CD8-positive, alpha-beta memory T cell (primary cell): Measurements from ENCODE around the gene DOCK1. TPM values are rescaled to one million over a fixed set of nuclear protein-coding genes. Genes with fewer than 3 reads are reported as not detected.

Experiments
- CTCF ChIA-PET: fragments of 350-600 bp; sonication (Branson Sonifier 250); formaldehyde crosslinking; loops from one replicate; lab custom pipeline; 2021; ENCODE audit warnings: antibody characterized with exemption; lab: Charles Lee
- POLR2A ChIA-PET: fragments of 350-600 bp; sonication (Branson Sonifier 250); formaldehyde crosslinking; loops from one replicate; lab custom pipeline; 2021; ENCODE audit warnings: antibody characterized with exemption; lab: Charles Lee
- DNase-seq, 5 donors: peaks; one replicate each; pipeline versions ENCODE4 v3.0.0 to v3.0.0-alpha.2; 2020 to 2022; ENCODE audit warnings: mixed read lengths in 1 of 5
- H3K27ac ChIP-seq: one replicate; pipeline ENCODE4 v1.7.0; 2013; ENCODE audit warnings: low read depth, mild to moderate bottlenecking, low read length, moderate library complexity
- H3K27me3 ChIP-seq: 2 replicates; pipeline ENCODE4 v1.7.0; 2013; ENCODE audit warnings: low read length, mild to moderate bottlenecking; ENCODE audit not compliant: insufficient read depth, poor library complexity, severe bottlenecking
- H3K36me3 ChIP-seq: 2 replicates; pipeline ENCODE4 v1.7.0; 2013; ENCODE audit warnings: mild to moderate bottlenecking, low read length, moderate library complexity; ENCODE audit not compliant: insufficient read depth
- H3K4me1 ChIP-seq: 2 replicates; pipeline ENCODE4 v1.7.0; 2013; ENCODE audit warnings: mild to moderate bottlenecking, low read length, moderate library complexity; ENCODE audit not compliant: insufficient read depth
- H3K4me3 ChIP-seq: 2 replicates; pipeline ENCODE4 v1.7.0; 2013; ENCODE audit warnings: mild to moderate bottlenecking, low read length
- H3K9me3 ChIP-seq: 2 replicates; pipeline ENCODE4 v1.7.0; 2013; ENCODE audit warnings: mild to moderate bottlenecking, low read length
- H3K27ac Mint-ChIP-seq, 8 donors: one replicate each; pipeline ENCODE4 v1.8.0; 2020 to 2021; ENCODE audit warnings: mixed read lengths in 8 of 8, mild to moderate bottlenecking in 6 of 8, inconsistent platforms in 3 of 8, moderate library complexity in 3 of 8
- H3K27me3 Mint-ChIP-seq, 2 donors: one replicate each; pipeline ENCODE4 v1.8.0; 2020 to 2021; ENCODE audit warnings: mixed read lengths in 2 of 2, mild to moderate bottlenecking in 1 of 2, moderate library complexity in 1 of 2
- H3K36me3 Mint-ChIP-seq, 3 donors: one replicate each; pipeline ENCODE4 v1.8.0; 2020 to 2021; ENCODE audit warnings: mixed read lengths in 3 of 3, inconsistent platforms in 1 of 3, mild to moderate bottlenecking in 1 of 3
- H3K4me1 Mint-ChIP-seq, 3 donors: one replicate each; pipeline ENCODE4 v1.8.0; 2020 to 2021; ENCODE audit warnings: mixed read lengths in 3 of 3, inconsistent platforms in 1 of 3, mild to moderate bottlenecking in 1 of 3
- H3K4me3 Mint-ChIP-seq, 7 donors: one replicate each; pipeline ENCODE4 v1.8.0; 2020 to 2021; ENCODE audit warnings: mixed read lengths in 7 of 7, mild to moderate bottlenecking in 6 of 7, moderate library complexity in 4 of 7, inconsistent platforms in 2 of 7
- H3K9me3 Mint-ChIP-seq, 5 donors: one replicate each; pipeline ENCODE4 v1.8.0; 2020 to 2022; ENCODE audit warnings: mixed read lengths in 5 of 5, mild to moderate bottlenecking in 3 of 5, moderate library complexity in 2 of 5, inconsistent platforms in 1 of 5
- polyA plus RNA-seq: library from polyadenylated mRNA; unstranded; fragments of 300-500 nt; fragmentation: Illumina TruSeq; gene quantifications from one replicate; pipeline ENCODE4 v1.2.3, GENCODE V29; 2021
- total RNA-seq, 2 experiments: library from RNA; stranded (reverse); gene quantifications; one replicate each; pipeline ENCODE4 v1.2.3, GENCODE V29; 2021

Gene DOCK1
- total and polyA plus RNA-seq, 3 experiments from 2014 or later: 0.16 to 0.18 TPM; not detected in 1

DNA sequence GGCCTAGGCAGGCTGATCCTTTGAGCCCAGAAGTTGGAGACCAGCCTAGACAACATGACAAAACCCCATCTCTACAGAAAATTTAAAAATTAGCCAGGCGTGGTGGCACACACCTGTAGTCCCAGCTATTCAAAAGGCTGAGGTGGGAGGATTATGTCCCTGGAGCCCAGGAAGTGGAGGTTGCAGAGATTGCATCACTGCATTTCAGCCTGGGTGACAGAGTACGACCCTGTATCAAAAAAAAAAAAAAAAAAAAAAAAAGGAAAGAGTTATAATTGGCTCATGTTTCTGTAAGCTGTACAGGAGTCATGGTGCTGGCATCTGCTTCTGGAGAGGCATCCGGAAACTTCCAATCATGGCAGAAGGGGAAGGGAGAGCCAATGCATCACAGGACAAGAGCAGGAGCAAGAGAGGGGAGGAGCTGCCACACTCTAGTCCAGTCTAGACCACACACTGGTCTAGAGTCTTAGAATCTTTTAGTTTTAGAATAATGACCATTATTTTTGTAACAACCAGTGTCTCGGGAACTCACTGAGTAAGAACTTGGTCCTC lies 16.8 kb downstream of the DOCK1 start:
- Mint-ChIP-seq H3K27me3 (peaks cover 0 to 3% of the 10 kb centered on the region in 2 donors), H3K27ac (no peak overlapping the region), H3K4me1 (no peaks in the 10 kb centered on the region), H3K4me3 (no peak overlapping the region), H3K9me3 (peaks cover 5 to 13% (median 8%) of the 10 kb centered on the region in 5 donors), H3K36me3 (no peaks in the 10 kb centered on the region)
- ChIA-PET POLR2A (no interaction called here), CTCF (no interaction called here)
- no peak for DNase-seq
- Histone ChIP-seq H3K9me3 (no peaks in the 10 kb centered on the region), H3K4me1 (no peaks in the 10 kb centered on the region), H3K36me3 (no peaks in the 10 kb centered on the region), H3K27me3 (no peaks in the 10 kb centered on the region), H3K4me3 (no peak overlapping the region), H3K27ac (no peak overlapping the region)

DNA sequence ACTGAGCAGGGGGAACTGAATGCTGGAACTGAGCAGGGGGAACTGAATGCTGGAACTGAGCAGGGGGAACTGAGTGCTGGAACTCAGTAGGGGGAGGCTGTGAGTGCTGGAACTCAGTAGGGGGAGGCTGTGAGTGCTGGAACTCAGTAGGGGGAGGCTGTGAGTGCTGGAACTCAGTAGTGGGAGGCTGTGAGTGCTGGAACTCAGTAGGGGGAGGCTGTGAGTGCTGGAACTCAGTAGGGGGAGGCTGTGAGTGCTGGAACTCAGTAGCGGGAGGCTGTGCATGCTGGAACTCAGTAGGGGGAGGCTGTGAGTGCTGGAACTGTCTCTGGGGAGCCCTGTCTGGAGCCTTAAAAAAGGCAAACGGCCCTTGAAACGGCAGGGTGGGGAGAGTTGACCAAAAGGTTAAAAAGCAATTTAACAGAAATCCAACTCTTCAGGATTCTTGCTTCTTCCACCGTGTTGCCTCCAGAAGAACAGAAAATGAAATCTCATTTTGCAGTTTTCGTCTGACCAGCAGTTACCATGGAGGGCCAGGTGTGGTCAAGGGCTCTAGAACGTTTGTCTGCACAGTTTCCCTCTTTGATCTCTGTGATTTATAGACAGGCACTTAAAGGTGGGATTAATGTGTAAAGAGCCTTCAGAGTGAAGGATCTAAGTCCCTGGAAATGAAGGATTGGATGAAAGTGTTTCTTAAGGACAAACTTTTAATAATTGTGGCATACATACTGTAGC lies 19.1 kb downstream of the DOCK1 start:
- H3K9me3 ChIP-seq: no peaks in the 10 kb centered on the region
- no peak for DNase-seq
- H3K4me3 Mint-ChIP-seq: peak overlapping the region in 1 of 7 donors; percentile 37
- H3K27me3 Mint-ChIP-seq: no peaks in the 10 kb centered on the region
- POLR2A ChIA-PET: no interaction called here
- CTCF ChIA-PET: no interaction called here
- no peak overlapping the region for H3K4me3 ChIP-seq
- H3K4me1 ChIP-seq: no peaks in the 10 kb centered on the region
- H3K27ac ChIP-seq: no peak overlapping the region
- H3K27ac Mint-ChIP-seq: no peak overlapping the region
- no peaks in the 10 kb centered on the region for H3K4me1 Mint-ChIP-seq
- no peaks in the 10 kb centered on the region for H3K36me3 ChIP-seq
- no peaks in the 10 kb centered on the region for H3K36me3 Mint-ChIP-seq
- no peaks in the 10 kb centered on the region for H3K27me3 ChIP-seq
- peaks cover 3 to 12% (median 10%) of the 10 kb centered on the region in 5 donors for H3K9me3 Mint-ChIP-seq

DNA sequence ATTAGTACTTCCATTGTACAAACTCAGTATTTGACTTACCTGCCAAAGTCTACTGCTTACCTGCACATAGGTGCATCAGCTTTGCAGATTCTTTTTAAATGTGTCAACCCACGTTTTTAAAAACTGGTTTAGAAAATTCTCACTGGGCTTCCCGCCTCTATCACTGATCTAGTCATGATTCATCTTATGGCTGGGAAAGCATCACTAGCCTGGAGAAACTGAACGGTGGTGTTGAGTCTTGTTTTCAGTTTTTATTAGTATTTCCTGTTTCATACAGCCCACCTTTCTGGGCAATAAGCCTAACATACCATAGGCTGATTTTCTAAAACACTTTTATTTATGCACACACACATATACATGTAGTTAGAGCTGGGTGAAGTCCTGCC lies 19.7 kb downstream of the DOCK1 start:
- no peak overlapping the region for H3K27ac Mint-ChIP-seq
- POLR2A ChIA-PET: no interaction called here
- no peaks in the 10 kb centered on the region for H3K4me1 Mint-ChIP-seq
- Histone ChIP-seq H3K27me3 (no peaks in the 10 kb centered on the region), H3K9me3 (no peaks in the 10 kb centered on the region), H3K27ac (no peak overlapping the region), H3K4me3 (no peak overlapping the region), H3K4me1 (no peaks in the 10 kb centered on the region), H3K36me3 (no peaks in the 10 kb centered on the region)
- peaks cover 5 to 12% (median 10%) of the 10 kb centered on the region in 5 donors for H3K9me3 Mint-ChIP-seq
- H3K27me3 Mint-ChIP-seq: no peaks in the 10 kb centered on the region
- DNase-seq: no peak
- CTCF ChIA-PET: no interaction called here
- no peaks in the 10 kb centered on the region for H3K36me3 Mint-ChIP-seq
- no peak overlapping the region for H3K4me3 Mint-ChIP-seq

DNA sequence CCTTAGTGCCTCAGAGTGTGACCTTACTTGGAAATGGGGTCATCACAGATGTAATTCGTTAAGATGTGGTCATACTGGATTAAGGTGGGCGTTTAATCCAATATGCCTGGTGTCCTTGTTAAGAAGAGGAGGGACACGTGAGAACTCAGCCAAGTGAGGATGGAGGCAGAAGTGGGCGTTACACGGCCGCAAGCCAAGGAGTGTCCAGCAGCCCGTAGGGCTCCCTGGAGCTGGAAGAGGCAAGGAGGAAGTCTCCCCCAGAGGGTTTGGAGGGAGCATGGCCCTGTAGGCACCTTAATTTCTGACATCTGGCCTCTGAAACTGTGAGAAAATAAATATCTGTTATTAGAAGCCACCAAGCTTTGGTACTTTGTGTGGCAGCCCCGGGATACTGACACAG lies 21.3 kb downstream of the DOCK1 start:
- H3K4me1 ChIP-seq: no peaks in the 10 kb centered on the region
- DNase-seq: no peak
- Mint-ChIP-seq H3K27me3 (no peaks in the 10 kb centered on the region), H3K9me3 (peaks cover 0 to 10% (median 5%) of the 10 kb centered on the region in 5 donors), H3K4me3 (no peak overlapping the region), H3K36me3 (no peaks in the 10 kb centered on the region), H3K27ac (peak overlapping the region in 1 of 8 donors; percentile 70), H3K4me1 (no peaks in the 10 kb centered on the region)
- H3K9me3 ChIP-seq: no peaks in the 10 kb centered on the region
- H3K4me3 ChIP-seq: no peak overlapping the region
- POLR2A ChIA-PET: no interaction called here
- no peak overlapping the region for H3K27ac ChIP-seq
- H3K36me3 ChIP-seq: no peaks in the 10 kb centered on the region
- no peaks in the 10 kb centered on the region for H3K27me3 ChIP-seq
- CTCF ChIA-PET: no interaction called here

DNA sequence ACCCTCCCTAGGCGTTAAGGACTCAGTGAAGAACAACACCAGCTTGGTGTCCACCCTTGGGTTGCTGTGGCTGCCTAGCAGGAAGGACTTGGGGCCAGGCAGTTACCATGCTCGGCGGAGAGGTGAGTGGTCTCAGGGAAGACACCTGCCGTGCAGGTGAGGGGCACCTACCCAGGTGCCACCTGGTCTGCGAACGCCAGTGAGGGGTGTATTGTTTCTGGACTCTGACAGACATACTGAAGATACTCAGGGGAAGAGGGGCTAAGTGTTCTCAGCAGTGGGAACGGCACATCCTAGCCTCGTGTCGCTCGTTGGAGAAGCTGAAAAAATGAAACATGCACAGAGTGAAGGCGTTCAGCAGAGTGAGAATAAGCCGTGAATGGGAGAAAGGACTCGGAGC lies 22.6 kb downstream of the DOCK1 start:
- no peak for DNase-seq
- H3K36me3 Mint-ChIP-seq: no peaks in the 10 kb centered on the region
- no peak overlapping the region for H3K27ac Mint-ChIP-seq
- no peaks in the 10 kb centered on the region for H3K27me3 Mint-ChIP-seq
- Histone ChIP-seq H3K4me1 (no peaks in the 10 kb centered on the region), H3K9me3 (no peaks in the 10 kb centered on the region), H3K27me3 (no peaks in the 10 kb centered on the region), H3K27ac (no peak overlapping the region), H3K4me3 (no peak overlapping the region), H3K36me3 (no peaks in the 10 kb centered on the region)
- ChIA-PET CTCF (no interaction called here), POLR2A (no interaction called here)
- H3K4me1 Mint-ChIP-seq: no peaks in the 10 kb centered on the region
- peaks cover 0 to 14% (median 4%) of the 10 kb centered on the region in 5 donors for H3K9me3 Mint-ChIP-seq
- H3K4me3 Mint-ChIP-seq: no peak overlapping the region

DNA sequence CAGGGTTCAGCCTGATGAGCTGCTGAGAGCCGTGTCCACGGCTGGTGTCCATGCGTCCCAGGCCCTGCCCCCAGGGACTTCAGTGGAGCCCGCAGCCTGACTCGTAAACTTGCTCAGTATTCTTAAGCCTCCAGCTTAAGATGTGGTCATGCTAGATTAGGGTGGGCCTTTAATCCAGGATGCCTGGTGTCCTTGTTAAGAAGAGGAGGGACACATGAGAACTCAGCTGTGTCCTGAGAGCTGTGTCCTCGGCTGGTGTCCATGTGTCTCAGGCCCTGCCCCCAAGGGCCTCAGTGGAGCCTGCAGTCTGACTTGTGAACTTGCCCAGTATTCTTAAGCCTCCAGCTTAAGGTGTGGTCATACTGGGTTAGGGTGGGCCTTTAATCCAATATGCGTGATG lies 23.0 kb downstream of the DOCK1 start:
- ChIA-PET POLR2A (no interaction called here), CTCF (no interaction called here)
- peaks cover 3 to 19% (median 4%) of the 10 kb centered on the region in 5 donors for H3K9me3 Mint-ChIP-seq
- H3K36me3 ChIP-seq: no peaks in the 10 kb centered on the region
- DNase-seq: no peak
- no peaks in the 10 kb centered on the region for H3K4me1 Mint-ChIP-seq
- no peaks in the 10 kb centered on the region for H3K36me3 Mint-ChIP-seq
- no peaks in the 10 kb centered on the region for H3K27me3 Mint-ChIP-seq
- H3K4me3 Mint-ChIP-seq: no peak overlapping the region
- H3K9me3 ChIP-seq: no peaks in the 10 kb centered on the region
- no peaks in the 10 kb centered on the region for H3K27me3 ChIP-seq
- H3K27ac Mint-ChIP-seq: no peak overlapping the region
- no peak overlapping the region for H3K27ac ChIP-seq
- no peaks in the 10 kb centered on the region for H3K4me1 ChIP-seq
- H3K4me3 ChIP-seq: no peak overlapping the region

DNA sequence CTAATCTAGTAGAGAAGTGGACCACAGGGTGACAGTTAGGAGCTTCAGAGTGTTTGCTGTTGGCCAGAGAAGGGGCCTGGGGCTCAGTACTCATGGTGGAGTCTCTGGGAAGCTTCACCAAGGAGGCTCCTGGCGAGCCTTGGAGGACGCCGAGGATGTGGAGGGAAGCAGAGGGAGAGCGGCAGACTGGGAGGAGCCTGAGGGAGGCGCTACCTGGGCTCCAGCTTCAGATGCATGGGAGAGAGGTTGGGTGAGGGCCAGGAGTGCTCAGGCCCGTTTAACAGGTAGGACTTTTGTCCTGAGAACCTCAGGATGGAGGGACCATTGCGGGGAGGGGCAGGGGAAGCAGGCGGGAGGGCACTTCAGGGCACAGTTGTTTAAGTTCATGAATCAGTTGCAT lies 24.2 kb downstream of the DOCK1 start:
- no peak for DNase-seq
- H3K4me1 Mint-ChIP-seq: no peaks in the 10 kb centered on the region
- Histone ChIP-seq H3K9me3 (no peaks in the 10 kb centered on the region), H3K4me1 (no peaks in the 10 kb centered on the region), H3K4me3 (no peak overlapping the region), H3K27ac (no peak overlapping the region), H3K27me3 (no peaks in the 10 kb centered on the region), H3K36me3 (no peaks in the 10 kb centered on the region)
- H3K27me3 Mint-ChIP-seq: no peaks in the 10 kb centered on the region
- no peak overlapping the region for H3K27ac Mint-ChIP-seq
- ChIA-PET CTCF (no interaction called here), POLR2A (no interaction called here)
- no peak overlapping the region for H3K4me3 Mint-ChIP-seq
- peaks cover 3 to 19% (median 4%) of the 10 kb centered on the region in 5 donors for H3K9me3 Mint-ChIP-seq
- no peaks in the 10 kb centered on the region for H3K36me3 Mint-ChIP-seq

DNA sequence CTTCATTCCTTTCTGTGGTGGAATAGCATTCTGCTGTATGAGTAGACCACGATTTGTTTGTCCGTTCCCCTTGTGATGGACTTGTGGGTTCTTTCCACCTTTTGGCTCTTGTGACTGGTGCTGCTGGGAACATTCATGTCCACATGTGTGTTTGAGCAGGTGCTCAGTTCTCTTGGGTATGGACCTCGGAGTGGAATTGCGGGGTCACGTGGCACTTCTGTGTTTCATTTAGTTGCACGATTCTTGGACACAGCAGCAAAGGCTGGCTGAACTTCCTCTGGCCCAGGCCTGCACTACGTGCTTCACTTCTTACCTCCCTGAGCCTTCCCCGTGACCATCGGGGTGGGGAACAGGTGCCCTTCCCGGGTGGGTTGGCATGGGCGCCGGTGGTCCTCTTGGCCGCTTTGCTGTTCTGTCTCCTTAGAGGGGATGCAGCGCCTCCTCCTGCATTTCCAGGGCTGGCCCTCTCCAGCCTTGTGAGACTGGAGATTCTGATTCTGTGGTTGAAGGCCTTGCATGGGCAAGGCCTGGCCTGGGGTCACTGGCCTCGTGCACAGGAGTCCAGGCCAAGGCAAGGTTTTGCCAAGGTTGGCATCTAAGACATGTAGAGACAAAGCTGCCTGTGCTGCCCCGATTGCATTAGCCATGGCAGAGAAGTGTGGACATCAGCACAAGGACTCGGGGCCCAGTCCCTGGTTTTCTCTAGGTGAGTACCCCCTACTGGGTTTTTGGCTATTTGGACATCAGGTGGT lies 25.1 kb downstream of the DOCK1 start:
- H3K36me3 ChIP-seq: no peaks in the 10 kb centered on the region
- H3K4me1 Mint-ChIP-seq: no peaks in the 10 kb centered on the region
- no peaks in the 10 kb centered on the region for H3K9me3 ChIP-seq
- ChIA-PET POLR2A (no interaction called here), CTCF (no interaction called here)
- H3K4me1 ChIP-seq: no peaks in the 10 kb centered on the region
- no peaks in the 10 kb centered on the region for H3K27me3 ChIP-seq
- peaks cover 3 to 18% (median 5%) of the 10 kb centered on the region in 5 donors for H3K9me3 Mint-ChIP-seq
- H3K4me3 Mint-ChIP-seq: no peak overlapping the region
- no peak overlapping the region for H3K4me3 ChIP-seq
- H3K27ac Mint-ChIP-seq: no peak overlapping the region
- no peak for DNase-seq
- H3K27me3 Mint-ChIP-seq: no peaks in the 10 kb centered on the region
- H3K36me3 Mint-ChIP-seq: no peaks in the 10 kb centered on the region
- H3K27ac ChIP-seq: no peak overlapping the region
